Ecto neural progenitor cell (in vitro differentiated cells): Measurements from ENCODE around the gene FGGY.
"Not testable (repeated sequence)": the region's sequence is repeated elsewhere in the genome, so short reads cannot be mapped to it uniquely, and the experiment has no call there.

Source experiments
- DNase-seq: peaks from one replicate; pipeline ENCODE4 v3.0.0-alpha.2; 2018; ENCODE audit warnings: low spot score

Gene FGGY

DNA sequence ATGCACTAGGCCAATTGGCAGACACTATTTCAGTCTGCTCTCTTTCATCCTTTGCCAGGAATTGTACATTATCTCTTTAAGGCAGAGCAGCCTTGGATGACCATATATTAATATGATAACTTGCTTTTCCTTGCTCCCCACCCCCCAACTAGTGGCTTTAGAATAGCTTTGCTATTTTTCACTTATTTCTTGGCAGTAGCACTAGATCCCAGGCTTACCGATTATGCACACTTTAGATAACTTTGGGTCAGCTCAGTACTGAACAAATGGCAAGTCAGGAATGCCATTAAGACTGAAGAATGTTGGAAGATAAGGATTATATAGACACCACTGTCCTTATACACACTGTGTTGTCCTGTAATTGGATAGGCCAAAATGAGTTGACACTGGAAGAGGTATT is 146.4 kb downstream of the FGGY start:
- no peak for DNase-seq

DNA sequence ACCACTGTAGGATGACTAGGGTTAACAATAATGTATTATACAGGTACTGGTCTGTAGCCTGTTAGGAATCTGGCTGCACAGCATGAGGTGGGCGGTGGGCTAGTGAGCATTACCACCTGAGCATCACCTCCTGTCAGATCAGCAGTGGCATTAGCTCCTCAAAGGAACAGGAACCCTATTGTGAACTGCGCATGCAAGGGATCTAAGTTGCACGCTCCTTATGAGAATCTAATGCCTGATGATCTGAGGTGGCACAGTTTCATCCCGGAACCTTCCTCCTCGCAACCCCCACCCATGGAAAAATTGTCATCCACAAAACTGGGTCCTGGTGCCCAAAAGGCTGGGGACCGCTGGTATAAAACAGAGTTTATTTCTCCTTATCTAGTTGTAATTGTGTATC is 147.6 kb downstream of the FGGY start:
- DNase-seq: no peak

DNA sequence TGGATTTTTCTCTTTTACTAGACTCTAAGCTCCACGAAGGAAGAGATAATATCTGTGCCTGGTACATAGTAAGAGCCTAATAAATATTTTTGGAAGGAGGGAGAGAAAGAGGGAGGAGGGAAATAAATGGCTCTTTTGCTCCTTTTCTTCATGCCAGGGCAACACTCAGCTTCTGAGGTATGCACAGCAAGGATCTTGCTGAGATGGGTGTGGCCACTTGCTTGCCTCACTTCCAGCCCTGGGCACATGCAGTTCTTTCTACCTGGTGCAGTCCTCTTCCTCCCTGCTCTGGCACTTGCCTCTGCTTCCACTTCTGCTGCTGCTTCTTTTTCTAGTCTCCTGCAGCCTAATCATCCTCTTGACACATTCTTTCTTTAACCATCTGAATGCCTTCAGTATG is 148.1 kb downstream of the FGGY start:
- DNase-seq: no peak

DNA sequence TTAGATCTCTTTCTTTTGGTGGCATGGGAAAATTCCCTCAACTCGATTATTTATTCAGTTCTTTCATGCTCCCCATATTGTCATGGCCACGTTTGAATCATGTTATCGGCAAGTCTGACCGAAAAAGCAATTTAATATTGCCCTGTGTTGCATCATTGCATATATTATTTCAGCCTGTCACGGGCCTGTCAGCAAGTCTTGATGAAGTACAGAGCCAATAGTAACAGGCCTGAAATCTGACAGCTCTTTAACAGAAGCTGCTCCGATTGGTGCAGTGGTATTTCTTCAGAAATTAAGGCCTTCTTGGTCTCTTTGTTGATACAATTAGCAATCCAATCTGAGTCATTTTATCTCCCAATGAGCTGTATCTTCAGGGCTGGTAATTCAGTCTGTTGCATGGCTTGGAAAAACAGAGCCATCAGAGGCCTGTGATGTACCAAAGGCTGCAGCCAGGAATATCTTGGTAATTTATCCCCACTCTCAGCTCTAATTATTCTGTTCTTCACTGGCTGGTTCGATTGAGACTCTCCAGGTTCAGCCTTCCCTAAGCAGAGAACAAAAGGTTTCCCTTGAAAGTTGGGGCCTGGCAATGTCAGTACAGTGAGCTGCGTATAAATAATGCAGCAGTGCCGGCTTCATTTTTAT is 149.5 kb downstream of the FGGY start:
- no peak for DNase-seq

DNA sequence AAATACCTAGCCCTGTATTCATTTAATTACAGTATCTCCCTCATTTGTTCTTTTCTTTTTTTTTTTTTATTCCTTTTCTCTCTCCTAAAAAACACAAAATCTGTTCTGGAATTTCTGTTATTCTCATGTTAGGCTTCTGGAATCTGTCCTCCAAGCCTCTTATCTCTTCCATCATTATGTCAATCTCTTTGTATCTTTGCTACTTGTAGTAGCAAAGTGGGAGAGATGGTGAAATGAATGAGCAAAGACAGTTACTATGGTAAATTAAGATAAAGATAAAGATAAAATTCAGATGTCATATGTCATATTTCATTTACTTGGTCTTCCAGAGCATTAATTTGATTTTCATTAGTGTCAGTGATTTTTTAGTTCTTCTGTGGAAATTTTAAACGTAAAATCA is 155.1 kb downstream of the FGGY start:
- DNase-seq: no peak

DNA sequence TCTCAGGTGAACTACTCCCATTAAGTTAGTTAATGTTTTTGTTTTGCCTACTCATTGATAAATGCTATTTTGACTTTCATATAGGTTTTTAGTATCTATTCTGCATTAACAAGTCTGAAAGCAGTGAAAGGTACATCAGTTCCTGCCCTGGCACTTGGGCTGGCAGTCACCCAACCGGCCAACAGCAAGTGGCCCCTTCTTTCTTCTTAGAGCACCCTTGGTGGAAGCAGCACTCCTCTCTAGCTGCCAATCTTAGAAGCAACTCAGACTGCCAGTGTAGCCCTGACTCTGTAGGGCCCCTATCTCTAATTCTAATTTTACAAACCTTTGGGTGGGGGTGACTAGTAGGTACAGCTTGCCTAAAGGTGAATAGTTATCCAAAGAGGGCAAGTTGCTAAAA is 155.7 kb downstream of the FGGY start:
- no peak for DNase-seq

DNA sequence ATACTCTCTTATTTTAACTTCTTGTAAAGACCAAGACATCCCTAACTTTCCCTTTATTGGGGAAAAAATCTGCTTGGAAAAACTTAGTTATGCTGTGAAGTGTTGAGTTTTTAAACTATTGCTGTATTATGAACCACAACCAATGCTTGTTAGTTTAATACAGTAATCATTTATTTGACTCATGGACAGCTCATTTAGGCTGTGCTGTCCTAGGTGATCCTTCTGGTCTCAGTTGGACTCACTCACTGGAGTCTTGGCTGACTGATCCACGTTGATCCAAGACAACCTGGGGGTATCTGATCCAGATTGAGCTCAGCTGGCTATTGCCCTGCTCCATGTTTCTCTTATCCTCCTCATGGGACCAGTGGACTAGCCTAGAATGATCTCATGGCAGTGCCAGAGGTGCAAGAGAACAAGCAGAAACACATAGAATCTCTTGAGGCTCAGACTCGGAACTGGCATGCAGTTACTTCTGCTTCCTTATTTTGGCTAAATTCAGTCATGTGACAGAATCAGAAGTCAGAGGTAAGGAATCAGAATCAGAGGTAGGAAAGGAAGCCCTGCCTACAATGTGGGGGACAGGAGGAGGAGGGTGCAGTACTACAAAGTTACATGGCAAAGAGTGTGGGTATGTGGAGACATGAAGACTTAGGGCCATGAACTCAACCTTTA is 156.5 kb downstream of the FGGY start:
- no peak for DNase-seq

DNA sequence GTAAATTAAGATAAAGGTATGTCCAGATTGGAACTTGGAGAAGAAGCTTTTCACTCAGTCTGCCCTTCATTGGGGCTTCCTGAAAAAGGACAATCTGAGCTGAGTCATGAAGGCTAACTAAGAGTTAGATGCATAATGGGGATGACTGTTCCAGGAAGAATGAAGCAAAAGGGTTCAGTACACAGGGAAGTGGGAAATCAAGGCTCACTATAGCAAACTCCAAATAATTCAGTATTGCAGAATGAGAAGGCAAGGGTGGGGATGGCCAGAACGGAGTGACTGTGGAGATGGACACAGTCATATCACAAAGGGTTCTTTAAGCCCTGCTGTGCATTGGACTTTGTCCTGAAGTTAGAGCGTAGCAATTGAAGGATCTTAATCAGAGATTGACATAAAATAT is 158.3 kb downstream of the FGGY start:
- DNase-seq: no peak

DNA sequence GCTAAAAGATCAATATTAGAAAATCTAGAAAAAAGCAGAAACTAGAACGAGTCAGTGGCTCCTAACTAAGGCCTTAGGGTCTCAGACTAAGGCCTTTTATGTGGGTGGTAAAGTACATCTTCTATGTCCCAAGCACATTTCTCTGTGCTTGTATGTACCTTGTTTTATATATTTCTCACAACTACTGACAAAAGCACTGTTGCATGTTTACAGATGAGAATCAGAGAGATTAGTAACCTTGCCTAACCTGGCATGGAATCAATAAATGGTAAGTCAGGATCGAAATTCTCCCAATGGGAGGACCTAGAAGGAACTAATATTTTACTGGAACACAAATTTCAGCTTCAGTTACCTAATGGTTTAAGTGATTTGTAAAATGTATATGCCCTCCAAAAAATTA is 160.9 kb downstream of the FGGY start:
- no peak for DNase-seq

DNA sequence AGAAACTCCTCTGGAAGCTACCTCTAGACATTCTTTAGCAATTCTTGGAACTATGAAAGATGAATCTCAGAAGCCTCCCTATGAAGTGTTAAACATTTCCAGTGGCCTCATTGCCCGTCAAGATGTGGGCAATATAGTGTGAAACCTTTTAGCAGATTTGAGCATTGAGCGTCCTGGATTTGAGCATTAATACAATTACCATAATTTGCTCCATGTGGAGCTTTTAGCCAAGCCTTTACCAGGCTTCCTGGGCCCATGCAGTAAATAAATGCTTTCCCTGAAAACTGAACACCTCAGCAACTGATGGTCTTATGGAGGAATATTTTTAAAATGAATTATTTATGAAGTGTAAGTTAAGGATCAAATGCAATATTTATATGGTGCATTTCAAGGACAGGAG is 162.0 kb downstream of the FGGY start:
- no peak for DNase-seq

DNA sequence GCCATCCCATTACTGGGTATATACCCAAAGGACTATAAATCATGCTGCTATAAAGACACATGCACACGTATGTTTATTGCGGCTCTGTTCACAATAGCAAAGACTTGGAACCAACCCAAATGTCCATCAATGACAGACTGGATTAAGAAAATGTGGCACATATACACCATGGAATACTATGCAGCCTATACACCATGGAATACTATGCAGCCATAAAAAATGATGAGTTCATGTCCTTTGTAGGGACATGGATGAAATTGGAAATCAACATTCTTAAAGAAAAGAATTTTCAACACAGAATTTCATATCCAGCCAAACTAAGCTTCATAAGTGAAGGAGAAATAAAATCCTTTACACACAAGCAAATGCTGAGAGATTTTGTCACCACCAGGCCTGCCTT is 166.0 kb downstream of the FGGY start:
- not testable (repeated sequence) for DNase-seq

DNA sequence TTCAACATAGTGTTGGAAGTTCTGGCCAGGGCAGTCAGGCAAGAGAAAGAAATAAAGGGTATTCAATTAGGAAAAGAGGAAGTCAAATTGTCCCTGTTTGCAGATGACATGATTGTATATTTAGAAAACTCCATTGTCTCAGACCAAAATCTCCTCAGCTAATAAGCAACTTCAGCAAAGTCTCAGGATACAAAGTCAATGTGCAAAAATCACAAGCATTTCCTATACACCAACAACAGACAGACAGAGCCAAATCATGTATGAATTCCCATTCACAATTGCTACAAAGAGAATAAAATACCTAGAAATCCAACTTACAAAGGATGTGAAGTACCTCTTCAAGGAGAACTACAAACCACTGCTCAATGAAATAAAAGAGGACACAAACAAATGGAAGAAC is 168.6 kb downstream of the FGGY start:
- not testable (repeated sequence) for DNase-seq

DNA sequence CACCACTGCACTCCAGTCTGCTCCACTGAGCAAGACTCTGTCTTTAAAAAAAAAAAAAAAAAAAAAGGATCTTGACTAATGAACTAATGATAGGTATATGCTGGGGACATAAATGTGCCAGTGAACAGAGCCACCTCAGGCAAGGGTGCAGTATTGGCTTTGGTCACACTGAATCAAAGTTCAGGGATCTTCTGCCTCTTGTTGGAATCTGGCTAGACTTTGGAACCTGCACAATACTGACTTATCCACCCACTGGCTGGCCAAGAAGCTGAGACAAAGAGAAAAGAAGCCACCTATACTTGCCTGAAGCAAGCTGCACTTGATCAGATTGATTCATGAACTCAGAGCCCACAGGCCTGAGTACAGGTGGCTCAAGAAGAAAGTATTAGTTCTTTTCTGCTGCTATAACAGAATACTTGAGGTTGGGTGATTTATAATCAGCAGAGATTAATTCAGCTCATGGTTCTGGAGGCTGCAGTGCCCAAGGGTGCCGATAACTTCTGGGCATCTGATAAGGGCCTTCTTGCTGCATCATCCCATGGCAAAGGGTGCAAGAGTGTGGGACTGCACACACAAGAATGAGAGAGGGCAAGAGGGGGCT is 172.0 kb downstream of the FGGY start:
- no peak for DNase-seq

DNA sequence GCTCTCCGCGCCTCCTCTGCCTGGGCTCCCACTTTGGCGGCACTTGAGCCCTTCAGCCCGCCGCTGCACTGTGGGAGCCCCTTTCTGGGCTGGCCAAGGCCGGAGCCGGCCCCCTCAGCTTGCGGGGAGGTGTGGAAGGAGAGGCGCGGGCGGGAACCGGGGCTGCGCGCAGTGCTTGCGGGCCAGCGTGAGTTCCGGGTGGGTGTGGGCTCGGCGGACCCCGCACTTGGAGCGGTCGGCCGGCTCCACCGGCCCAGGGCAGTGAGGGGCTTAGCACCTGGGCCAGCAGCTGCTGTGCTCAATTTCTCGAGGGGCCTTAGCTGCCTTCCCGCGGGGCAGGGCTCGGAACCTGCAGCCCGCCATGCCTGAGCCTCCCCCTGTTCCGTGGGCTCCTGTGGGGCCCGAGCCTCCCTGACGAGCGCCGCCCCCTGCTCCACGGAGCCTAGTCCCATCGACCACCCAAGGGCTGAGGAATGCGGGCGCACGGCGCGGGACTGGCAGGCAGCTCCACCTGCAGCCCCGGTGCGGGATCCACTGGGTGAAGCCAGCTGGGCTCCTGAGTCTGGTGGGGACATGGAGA is 175.2 kb downstream of the FGGY start:
- not testable (repeated sequence) for DNase-seq

DNA sequence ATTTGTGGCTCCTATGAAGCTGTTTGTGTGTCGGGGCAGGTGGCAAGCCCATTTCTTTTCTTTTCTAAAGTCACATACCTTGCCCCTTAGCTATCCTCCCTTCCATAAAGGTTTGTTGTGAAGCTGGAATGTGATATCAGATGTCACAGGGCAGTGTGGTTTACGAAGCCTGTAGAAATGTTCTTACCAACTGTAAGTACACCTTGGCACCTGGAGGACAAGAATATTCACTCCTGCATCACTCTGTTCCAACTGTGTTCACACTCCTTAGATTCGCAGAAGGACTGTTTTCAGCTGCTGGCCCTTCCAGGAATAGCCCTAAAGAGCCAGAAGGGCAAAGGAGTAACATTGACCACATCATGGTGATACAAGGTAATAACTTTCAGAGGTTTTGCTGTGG is 176.9 kb downstream of the FGGY start:
- no peak for DNase-seq

DNA sequence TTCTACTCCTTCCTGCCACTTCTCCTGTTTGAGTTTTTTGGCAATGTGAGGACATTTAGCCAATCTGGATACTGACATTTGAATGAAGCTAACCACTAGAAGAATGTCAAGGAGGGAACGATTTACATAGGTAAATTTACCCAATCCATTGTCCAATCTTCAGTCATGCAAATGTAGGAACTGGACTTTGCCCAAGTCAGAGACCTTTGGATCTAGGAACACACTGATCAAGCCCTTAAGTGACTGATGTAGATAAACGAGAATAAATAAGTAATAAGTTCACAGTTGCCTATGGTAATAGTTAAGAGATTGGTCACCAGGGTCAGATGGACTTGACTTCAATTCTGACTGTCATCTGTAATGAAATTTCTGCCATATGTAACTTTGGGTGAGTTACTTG is 177.6 kb downstream of the FGGY start:
- no peak for DNase-seq

DNA sequence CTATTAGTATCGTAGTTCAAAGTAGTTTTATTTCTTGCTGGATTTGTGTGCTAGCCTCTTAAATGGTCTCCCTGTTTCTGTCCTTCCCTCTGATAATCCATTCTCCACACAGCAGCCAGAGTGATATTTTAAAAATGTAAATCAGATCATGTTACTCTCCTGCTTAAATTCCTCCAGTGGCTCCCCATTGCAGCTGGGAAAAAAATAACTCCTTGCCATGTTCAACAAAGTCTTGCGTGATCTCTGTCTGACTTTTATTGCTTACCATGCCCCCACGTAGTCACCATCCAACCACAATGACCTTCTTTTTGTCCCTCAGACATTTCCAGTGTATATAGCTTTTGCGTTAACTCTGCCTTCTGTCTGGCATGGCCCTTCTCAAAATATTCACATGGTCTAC is 178.8 kb downstream of the FGGY start:
- DNase-seq: no peak

DNA sequence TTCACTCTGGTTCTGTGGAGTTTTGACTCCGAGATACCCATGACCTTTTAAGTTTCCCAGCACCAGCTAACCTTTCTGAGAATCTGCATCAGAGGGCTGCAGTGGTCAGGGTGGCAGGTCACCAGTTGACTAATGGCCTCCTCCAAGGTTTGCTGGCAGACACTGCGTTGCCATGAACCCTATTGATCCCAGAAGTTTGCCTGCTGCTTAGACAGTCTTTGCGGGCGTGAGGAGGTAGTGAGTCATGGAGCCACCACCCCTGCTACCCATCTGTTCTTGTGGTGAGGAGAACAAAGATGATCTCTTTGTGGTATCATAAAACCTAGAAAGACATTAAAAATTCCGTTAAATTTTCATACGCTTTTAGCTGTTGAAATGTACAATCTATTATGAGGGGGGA is 180.4 kb downstream of the FGGY start:
- no peak for DNase-seq

DNA sequence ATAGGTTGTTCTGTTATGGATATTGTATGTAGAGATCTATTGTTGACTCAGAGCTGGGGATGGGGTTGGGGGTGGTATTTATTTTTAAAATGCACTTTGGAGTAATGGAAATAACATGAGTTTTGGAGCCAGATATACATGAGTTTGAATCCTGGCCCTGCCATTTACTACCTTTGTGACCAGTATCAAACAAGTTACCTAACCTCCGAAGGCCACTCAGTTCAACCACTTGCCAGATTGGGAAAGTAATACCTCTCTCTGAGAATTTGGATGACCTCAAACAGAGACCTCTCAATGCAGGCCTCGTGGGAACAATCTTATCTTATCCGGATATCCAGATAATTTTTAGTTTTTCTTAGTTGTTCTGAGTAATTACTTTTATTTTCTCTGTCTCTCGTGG is 181.0 kb downstream of the FGGY start:
- DNase-seq: no peak

DNA sequence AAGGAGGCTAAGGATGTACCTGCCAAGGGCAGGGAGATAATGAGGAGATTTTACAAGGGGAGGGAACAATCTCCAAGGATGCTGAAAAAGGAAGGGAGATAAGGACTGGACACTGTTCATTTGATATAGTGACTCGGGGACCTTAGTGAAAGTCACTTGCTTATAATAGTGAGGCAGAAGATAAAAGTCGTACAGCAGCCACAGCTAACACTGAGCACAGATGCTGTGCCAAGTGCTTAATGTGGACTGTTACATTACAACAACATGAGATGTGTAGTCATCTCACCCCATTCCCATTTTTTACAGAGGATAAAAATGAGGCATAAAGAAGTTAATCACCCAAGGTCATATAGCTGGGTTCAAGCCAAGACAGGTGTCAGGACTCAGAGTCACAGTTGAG is 181.9 kb downstream of the FGGY start:
- DNase-seq: no peak

DNA sequence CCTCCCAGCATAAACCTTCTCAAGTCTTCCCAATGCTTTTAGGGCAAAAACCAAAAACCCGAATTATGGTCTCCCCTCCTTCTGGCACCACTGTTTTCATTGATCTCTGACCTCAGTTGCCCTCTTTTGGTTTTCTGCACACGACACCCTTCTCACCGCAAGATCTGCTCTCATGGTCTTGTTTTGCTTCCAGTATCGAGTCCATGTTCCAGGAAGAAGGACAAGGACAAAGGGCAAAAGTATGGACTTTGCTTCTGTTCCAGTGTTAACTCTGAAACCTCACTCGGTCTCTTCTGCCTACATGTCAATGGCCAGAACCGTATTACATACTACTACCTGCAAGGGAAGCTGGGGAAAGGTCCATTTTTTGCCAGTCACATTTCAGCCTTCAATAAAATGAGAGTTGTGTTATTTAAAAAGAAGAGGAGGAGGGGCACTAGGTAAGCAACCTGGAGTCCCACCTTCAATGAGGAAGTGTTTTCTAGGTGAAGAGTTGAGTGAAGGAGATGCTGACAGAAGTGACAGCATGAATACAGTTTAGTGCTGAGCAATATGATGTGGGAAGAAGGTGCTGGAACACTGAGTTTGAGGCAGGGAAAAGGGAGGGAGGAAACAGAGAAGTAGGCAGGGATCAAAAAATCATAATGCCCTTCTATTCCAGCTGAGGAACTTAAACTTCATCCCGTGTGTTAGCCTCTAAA is 183.4 kb downstream of the FGGY start:
- no peak for DNase-seq

DNA sequence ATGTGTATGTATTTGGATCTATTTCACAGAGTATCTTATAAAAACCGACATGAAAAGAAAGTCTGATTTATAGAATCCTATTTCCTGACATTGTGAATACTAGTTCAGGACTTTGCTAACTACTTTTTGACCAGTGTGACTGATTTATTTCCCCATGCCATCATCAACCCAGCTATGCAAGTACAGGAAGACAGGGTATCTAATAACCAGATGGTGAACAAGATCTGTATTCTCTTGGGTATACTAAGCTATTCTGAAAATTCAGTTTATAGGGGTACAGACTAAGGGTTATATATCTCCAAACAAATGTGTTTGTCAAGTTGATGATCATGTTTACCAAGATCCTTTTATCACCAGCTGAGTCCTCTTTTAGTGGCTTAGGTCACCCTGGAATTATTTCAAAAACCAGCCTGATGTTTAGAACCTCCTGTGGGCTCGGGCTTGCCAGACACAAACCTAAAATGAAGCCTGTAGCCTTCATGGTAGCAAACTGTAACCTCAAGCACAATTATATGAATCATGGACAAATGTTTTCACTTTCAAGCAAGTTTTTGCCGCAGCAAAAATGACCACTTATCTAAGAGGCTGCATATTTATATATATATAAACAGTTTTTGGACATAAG is 185.1 kb downstream of the FGGY start:
- DNase-seq: no peak
